ENCODE measurements around the gene HELZ.

Gene HELZ

DNA sequence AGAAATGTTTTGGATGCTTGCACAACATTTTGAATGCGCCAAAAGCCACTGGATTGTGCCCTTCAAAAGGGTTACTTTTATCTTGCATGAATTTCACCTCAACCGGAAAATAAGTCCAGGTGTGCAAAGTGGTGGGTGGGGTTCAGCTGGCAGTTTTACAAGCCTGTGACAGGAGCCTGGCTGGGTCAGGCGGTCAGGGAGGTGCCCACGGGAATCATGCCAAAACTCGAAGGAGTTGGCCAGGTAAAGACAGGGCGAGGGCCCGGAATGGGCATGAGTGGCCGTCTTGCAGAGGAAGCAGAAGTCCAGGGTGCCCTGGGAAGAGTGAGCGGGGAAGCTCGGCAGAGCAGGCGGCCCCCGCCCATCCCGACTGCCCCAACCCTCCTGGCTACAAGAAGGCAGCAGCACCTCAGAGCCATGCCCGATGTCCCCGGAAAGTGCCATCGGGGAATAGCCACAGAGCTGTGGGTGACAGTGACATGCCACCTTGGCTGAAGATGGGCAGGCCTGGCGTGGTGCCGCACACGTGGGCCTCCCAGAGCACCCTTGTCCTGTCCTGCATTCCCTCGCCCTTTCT is 219.7 kb downstream of the HELZ start:
- no peak for DNase-seq (ENCODE audit: low read depth)

DNA sequence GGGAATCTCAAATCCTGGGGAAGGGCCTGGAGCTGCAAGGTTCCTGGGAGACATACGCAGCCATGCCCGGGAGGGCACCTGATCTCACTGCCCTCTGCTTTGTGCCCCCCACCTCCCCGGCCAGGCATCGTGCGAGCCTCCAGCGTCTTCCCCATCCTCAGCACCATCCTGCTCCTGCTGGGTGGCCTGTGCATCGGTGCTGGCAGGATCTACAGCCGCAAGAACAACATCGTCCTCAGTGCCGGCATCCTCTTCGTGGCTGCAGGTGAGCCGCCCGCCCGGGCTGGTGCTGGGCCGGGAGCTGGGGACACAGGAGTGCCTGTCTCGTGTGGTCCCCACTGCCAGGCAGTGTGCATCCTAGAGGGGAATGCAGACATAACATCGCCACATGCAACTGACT is 220.3 kb downstream of the HELZ start:
- DNase-seq (ENCODE audit: low read depth): no peak

DNA sequence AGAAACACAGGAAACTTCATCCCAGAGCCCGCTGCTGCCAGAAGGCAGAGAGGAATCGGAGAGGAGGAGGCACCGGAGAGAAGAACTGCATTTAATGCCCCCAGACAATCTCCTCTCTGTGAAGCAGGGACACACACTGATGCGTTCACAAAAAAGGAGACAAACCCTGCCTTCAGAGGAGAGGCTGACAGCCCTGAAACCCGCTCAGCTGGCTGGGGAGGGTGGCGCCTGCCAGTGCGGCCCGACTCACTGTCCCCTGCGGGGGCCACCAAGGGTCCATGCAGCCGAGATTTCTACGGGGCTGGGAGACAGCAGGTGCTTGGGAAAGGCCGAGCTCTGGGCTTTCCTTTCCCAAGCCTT is 222.6 kb downstream of the HELZ start:
- no peak for DNase-seq (ENCODE audit: low read depth)

DNA sequence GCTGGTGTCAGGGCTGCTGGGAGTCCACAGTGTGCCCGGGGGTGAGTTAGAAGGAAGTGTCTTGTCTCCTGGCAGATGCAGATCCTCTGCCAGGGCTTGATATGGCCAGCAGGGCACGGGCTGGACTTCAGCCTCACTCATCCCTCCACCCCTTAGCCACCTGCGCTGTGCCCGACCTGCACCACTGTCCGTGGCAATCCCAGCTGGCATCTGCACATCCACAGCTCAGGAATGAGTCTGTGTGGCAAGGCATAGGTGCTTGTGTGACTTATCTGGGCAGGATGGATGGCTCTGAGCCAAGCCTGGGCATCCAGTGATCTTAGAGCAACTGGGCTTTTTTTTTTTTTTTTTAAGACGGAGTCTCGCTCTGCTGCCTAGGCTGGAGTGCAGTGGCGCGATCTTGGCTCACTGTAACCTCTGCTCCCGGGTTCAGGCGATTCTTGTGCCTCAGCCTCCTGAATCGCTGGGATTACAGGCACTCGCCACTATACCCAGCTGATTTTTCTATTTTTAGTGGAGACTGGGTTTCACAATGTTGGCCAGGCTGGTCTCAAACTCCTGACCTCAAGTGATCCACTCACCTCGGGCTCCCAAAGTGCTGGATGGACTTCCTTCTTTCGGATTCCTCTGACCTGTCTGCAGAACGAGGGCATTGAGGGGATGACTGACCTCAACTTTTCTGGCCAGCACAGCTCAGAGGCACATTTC is 223.1 kb downstream of the HELZ start:
- DNase-seq (ENCODE audit: low read depth): no peak

DNA sequence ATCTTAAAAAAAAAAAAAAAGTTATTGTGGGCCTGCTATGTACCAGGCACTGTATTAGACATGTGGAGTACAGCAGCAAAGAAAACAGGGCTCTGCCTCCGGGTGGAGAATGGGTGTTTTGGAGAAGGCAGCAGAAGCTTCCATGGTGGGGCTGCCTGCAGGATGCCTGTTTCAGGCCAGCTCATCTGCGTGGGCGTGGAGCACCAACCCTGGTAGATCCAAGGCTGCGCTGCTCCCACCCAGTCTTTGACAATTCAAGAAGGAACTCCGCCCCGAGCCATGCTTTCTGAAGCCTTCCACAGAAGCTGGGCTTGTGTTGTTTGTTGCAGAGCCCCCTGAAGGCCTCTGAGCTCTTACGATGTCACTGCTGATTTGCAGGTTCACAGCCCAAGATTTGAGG is 223.8 kb downstream of the HELZ start:
- no peak for DNase-seq (ENCODE audit: low read depth)

Measured in GM04504 (cell line).